Left renal cortex interstitium (tissue), 4 donors: Measurements from ENCODE around the gene SEC31B. TPM values are rescaled to one million over a fixed set of nuclear protein-coding genes. Genes with fewer than 3 reads are reported as not detected.

Experiments
- DNase-seq, 4 donors: peaks; one replicate each; pipeline ENCODE4 v3.0.0-alpha.2; 2013; ENCODE audit warnings: low read depth in 4 of 4, low spot score in 2 of 4, missing footprints in 1 of 4
- polyA plus RNA-seq, 4 donors: library from polyadenylated mRNA; unstranded; fragments of 120-200 nt; gene quantifications; one replicate each; pipeline ENCODE4 v1.2.1, GENCODE V29; 2013; ENCODE audit not compliant: insufficient read length in 4 of 4

SEC31B gene, protein sequence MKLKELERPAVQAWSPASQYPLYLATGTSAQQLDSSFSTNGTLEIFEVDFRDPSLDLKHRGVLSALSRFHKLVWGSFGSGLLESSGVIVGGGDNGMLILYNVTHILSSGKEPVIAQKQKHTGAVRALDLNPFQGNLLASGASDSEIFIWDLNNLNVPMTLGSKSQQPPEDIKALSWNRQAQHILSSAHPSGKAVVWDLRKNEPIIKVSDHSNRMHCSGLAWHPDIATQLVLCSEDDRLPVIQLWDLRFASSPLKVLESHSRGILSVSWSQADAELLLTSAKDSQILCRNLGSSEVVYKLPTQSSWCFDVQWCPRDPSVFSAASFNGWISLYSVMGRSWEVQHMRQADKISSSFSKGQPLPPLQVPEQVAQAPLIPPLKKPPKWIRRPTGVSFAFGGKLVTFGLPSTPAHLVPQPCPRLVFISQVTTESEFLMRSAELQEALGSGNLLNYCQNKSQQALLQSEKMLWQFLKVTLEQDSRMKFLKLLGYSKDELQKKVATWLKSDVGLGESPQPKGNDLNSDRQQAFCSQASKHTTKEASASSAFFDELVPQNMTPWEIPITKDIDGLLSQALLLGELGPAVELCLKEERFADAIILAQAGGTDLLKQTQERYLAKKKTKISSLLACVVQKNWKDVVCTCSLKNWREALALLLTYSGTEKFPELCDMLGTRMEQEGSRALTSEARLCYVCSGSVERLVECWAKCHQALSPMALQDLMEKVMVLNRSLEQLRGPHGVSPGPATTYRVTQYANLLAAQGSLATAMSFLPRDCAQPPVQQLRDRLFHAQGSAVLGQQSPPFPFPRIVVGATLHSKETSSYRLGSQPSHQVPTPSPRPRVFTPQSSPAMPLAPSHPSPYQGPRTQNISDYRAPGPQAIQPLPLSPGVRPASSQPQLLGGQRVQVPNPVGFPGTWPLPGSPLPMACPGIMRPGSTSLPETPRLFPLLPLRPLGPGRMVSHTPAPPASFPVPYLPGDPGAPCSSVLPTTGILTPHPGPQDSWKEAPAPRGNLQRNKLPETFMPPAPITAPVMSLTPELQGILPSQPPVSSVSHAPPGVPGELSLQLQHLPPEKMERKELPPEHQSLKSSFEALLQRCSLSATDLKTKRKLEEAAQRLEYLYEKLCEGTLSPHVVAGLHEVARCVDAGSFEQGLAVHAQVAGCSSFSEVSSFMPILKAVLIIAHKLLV
- 10 to 100 TPM; 10.1 to 30.5 (median 19.6) TPM for polyA plus RNA-seq

DNA sequence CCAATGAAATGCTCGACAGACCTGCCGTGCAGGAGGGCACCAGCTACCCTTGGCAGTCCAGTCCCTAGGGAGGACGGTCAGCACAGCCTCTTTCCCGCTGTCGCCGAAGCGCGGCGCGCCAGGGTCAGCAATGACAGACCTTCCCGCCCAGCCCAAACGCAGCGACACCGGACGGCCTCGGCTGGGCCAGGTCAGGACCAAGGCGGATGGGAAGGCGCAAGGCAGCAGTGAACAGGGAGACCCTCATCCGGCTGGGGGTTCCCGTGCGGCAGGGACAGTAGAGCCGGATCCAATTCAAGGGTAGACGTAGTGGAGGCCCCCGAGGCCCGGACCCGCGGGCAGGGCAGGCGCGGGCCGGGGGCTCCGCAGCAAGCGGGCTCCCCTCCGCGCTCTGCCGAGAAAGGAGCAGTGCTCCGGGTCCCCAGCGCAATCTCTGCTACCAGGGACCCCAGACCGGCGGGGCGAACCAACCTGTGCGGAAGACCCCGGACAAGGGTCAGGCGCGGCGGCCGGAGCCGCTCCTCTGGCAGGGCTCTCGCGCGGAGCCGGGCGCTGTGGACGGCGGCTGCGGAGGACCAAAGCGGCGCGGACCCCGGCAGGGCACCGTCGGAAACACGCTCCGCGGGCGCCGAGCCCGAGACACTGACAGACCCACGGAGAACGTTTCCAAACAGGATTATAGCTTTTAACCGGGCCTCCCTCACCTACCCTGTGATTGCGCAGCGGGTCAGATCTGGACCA, at the start of gene SEC31B:
Gene SEC31B (minus strand): TSS at position 551 of the 741 bp plus-strand sequence. CDS start 2,909 bp downstream, outside the sequence.
- DNase-seq = no peak

DNA sequence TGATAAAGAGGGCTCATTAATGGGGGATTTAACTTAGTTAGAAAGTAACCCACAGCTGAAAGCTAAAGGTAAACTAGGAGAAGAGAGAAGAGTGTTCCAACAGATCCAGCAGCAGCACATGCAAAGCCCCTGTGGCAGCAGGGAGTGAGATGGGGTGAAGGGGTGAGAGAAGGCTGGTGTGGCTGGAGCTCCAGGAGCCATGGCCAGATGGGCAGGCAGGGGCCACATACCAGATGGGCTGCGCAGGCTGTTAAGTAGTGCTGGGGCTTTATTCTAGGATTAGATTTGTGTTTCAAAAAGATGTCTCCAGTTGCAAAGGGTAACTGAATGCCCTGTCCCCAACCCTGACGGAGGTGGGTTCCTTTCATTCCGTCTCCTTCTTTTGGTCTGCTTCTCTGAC, 49.3 kb upstream of the SEC31B start:
- DNase-seq = no peak

DNA sequence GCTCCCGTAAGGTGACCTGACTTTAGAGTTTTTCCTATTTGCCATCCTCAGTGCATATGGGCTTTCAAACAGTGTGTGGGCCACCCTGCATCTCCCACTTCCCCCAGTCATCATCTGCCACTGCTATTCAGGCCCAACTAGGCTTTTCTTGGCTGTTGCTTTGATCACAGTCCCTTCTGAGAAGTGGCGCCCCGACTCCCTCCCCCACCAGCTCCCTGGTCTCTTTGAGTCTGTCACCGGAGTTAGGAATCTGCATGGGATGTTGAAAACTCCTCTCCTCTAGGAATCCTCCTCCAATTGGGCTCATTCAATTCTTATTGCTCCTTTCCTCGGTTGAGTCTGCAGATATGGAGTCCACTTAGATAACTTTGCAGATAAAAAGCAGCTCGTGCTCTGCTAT, 48.2 kb upstream of the SEC31B start:
- DNase-seq = no peak

DNA sequence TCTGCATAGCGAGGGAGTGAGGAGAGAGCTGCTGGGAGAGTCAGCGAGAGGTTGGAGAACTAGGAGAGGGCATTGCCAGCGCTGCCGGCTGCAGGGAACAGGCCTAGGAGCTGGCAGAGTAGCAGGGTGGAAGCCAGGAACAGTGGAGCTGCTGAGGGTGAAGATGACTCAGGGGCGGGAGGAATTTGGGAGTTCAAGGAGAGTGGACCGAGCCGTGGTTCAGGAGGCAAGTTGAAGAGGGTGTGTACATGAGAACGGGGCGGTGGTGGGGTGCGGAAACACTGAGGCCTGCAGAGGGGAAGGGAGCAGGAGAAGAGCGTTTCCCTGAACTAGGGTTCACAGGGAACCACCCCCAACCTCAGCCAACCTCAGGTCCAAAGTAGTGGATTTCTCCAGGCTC, 47.6 kb upstream of the SEC31B start:
- no peak for DNase-seq

DNA sequence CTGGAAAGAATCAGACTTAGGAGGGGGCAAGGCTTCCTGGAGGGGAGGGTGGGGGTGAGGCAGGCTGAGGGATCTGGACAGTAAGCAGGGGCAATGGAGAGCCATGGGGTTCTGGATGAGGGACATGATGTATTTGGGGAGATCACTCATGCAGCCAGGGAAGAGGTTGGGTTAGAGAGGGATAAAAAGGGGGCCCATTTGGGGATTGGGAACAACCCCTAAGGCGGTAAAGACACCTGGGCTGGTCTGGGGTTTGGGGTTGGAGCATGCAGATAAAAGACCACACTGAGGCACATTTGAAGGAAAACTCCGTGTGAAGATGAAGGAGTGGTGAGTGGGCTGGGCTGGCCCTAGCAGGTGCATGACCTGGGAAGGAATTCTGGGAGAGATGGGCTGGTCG, 46.9 kb upstream of the SEC31B start:
- no peak for DNase-seq

DNA sequence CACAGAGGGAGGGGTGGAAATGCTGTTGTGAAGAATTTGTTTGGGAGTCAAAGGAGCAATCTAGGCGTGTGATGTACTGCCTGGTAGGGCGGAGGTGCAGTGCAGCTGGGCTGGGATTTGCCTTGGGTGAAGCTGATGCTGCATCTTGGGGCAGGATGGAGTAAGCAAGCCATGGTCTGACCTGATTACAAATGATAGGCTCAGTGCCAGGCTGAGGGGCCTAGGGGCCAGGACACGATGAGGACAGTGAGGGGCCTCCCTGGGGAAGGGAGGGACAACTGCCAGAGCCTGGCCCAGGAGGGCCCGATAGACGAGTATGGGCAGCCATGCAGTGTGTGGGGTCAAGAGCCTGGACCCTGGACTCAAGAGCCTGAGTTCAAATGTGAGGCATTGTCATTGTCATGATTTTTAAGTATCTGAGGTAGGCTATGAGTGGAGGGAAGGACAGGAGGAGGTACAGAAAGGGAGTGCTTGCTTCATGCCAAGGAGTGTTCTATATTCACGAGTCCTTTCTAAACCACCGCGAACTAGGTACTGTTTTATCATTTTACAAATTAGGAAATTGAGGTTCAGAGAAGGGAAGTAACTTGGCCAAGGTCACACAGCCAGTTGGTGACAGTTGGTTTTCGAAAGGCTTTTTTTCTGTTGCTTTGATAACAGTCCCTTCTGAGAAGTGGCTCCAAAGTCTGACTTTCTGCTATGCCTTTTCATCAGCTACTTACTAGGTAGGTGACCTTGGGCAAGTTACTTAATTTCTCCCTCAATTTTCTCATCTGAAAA, 45.7 kb upstream of the SEC31B start:
- no peak for DNase-seq

DNA sequence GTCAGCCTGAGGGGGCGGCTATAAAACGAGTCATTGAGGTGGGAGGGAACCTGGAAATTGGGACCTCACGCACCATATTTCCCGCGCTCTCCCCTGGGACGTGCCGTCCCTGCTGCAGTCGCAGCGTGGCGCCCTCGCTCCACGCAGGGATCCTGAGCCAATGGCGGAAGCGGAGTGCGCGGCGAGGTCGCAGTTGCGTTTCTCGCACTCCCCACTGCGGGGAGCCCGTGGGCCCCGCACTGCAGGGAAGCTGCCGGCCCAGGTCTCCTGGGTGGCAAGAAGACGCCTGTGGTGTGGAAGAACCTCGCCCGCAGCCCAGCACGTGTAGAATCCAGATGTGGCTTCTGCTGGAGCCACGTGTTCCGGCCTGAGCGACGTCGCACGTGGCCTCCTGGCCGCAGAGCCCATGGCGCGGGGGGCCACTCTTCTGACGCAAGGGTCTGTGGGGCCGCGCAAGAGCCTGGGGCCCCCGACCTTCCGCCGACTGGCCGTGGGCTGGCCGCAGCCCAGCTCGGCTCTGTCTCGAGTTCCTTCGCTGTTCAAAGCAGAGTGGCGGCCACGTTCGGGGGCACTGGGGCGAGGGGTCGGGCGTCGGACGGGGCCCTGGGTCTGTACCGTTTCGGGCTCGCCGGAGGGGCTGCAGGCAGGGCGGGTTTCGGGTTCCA, 42.5 kb upstream of the SEC31B start:
- DNase-seq = peak in 2 of 4 donors; percentile 71 to 78

DNA sequence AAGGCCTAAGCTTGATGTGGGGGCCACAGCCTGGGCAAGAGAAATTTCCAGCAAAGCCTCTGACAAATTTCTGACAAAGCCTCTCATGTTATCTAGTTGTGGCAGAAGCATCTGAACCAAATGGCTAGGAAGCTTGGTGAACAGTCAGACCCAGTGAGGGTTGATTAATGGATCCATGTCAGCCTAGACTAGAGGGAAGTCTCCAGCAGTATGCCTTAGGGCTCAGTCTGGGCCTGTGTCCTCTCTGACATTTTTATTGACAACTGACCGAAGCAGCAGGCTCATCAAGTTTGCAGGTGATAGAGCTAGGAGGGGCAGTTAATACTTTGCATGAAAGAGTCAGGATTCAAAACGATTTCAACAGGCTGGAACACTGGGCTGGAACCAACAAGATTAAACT, 41.3 kb upstream of the SEC31B start:
- no peak for DNase-seq

DNA sequence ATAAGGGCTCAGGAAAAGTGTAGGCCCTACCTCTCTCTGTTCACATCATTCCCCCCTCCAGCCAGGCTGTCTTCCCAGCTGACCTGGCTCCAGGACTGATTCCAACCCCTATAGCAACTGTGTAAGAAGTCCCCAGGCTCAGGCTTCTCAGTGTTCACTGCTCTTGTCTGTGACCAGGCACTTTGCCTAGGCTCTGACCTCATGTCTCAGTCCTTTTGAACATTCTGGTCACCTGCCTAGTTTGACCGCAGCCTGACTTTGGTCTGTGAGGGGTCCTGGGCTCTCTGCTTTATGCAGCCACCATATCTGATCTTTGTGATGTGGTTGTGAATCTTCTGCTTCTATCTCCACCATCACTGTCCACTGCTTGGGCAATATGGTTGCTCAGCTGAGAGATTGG, 40.6 kb upstream of the SEC31B start:
- DNase-seq = no peak

DNA sequence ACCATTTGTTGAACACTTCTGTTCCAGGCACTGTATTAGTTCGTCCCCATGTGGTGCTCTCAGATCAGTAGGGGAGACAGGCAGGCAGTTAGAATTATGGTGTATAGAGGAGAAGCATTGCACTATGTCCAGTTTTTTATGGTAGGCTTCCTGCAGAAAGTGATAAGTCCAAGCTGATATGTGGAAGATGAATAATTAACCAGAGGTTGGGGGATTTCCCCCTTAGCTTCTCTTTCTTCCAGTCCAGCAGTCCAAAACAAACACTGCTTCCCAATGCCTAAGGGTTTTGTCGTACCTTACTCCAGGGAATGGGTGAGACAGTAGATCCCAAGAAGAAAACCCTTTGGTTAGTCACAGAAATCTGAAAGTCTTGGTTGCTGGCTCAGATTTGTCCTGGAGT, 35.2 kb upstream of the SEC31B start:
- DNase-seq = no peak

DNA sequence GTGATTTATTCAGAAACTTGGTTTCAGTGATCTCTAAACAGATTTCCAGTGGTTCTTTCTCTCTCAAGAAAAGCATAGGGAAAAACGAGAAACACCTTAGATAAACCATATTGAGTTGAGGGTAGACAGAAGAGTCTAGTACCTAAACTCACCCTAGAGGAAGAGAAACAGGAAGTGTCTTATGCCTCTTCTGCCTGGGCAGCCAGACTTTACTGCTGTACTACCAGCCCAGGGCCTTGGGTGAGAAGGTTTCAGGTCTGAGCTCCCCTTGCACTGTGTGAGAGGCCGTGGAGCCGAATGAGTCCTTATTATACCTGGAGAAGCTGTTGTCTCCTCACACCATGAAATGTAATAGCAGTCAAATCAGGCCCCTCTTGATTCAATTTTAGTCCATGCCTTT, 34.3 kb upstream of the SEC31B start:
- DNase-seq = no peak

DNA sequence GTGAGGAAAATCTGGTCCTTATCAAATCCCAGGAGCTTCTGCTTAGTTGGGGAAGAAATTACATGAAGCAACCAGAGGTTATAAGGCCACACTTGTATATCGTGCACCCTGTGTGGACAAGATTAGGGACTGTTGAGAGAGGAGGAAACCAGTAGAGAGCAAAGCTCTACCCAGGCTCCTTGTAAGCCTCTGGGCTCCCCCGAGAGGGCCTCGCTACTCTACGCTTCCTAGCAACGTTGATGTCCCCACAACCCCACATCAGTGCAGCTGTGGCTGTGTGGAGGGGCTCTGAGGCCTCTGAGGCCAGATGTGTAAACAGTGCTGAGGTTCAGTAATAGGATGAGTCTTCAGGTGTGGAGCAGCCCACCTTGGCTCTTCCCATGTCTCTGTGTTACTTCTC, 32.1 kb upstream of the SEC31B start:
- DNase-seq = no peak

DNA sequence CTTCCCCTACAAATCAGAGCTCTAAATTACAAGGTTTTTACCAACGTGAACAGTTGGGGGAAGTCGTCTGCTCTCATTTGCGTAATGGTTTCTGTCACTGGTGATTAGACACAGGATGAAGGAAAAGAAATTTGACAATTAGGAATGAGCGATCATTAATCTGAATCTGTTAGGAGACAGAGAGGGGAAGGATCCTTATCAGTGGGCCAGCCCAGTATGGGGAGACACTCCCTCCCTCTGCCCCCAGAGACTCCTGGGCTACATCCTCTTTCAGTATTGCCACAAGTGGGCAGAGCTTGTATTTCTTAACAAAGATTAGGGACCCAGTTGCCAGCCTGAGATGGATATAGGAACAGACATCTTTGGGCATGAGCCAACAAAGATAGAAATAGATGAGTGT, 31.5 kb upstream of the SEC31B start:
- DNase-seq = no peak

DNA sequence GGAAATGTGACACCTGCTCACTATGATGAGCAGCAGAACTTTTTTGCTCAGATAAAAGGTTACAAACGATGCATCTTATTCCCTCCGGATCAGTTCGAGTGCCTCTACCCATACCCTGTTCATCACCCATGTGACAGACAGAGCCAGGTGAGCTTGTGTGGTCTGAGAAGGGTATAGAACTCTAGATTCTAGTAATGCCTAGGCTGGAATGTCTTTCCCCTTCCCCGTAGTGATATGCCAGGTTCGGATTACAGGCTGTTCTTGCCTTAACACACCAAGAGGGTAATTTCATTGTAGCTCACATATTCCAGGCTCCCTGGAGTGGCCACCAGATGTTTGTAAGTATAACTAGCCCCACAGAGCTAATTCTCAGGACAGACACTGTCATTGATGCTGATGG, 25.3 kb upstream of the SEC31B start:
- no peak for DNase-seq

DNA sequence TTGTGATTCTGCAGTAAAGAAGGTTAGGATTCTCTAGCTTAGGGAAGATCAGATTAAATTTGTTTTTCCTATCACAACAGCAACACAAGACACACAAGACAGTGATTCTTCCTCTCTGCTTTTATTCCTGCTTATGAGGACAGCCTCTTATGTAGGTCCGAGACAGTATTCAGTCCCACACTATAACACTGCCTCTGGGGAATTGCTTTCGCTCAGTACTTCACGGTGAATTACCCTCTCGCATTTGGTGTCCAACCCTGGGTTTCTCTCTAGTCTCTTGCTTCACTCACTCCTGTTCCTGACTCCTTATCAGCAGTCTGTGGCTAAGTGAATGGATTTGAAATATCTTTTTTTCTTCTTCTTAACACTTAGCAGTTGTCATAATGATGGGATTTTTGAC, 17.8 kb upstream of the SEC31B start:
- DNase-seq = no peak

DNA sequence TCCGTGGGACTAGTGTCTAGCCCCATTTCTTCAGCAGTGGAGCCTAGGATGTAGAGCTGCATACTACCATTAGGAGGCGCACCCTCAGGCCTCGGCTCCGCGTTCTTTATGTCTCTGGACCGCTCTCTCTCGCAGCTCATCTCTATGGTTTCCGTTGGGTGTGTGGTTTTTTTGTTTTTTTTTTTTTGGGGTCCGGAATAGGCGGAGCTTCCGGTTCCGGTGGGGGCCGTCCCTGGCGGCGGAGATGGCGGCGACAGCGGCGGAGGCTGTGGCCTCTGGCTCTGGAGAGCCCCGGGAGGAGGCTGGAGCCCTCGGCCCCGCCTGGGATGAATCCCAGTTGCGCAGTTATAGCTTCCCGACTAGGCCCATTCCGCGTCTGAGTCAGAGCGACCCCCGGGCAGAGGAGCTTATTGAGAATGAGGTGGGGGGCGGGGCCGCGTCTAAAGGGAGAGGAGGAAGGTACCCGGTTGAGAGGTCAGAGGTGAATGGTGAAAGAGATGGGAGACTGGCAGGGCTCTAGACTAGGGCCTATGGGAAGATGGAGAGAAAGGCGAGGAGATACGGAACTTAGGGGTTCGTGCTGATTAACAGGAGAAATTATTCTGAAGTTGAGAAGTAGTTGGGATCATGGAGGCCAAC, 16.2 kb upstream of the SEC31B start, which contains the start of gene HIF1AN:
Gene HIF1AN (plus strand): TSS at position 229 of the 639 bp plus-strand sequence. CDS start 16 bp downstream, at position 245.
- DNase-seq = peak; percentile 83 to 94 (median 89)

DNA sequence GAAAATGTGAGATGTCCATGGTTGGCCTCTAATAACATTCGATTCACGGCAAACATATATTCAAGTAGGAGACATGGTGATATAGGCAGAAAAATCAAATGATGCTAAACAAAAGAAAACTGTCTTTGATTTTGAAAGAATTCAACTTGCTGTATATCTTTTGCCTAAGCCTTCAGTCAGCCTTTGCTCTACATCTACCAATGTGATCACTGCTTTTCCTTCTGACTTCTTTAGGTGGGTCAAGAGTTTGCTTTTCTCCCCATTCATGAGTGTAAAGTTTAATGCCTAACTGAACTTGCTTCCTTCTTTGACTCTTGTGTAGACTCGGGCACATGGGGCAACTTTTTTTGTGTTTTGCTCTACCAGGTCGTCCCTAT, 15.7 kb upstream of the SEC31B start:
- no peak for DNase-seq

DNA sequence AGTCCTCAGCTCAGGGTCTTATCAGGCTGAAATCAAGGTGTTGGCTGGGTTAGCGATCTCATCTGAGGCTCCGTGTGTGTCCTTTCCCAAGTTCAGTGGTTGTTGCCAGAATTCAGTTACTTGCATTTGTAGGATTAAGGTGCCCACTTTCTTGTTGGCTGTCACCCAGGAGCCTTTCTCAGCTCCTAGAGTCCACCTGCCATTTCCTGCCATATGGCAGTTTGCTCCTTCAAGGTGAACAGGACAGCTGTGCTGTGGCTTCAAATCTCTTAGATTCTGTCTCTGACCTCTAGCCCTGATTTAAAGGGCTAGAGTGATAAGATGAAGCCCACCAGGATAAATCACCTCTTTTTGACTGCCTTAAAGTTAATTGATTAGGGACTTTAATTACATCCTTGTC, 15.1 kb upstream of the SEC31B start:
- DNase-seq = no peak

DNA sequence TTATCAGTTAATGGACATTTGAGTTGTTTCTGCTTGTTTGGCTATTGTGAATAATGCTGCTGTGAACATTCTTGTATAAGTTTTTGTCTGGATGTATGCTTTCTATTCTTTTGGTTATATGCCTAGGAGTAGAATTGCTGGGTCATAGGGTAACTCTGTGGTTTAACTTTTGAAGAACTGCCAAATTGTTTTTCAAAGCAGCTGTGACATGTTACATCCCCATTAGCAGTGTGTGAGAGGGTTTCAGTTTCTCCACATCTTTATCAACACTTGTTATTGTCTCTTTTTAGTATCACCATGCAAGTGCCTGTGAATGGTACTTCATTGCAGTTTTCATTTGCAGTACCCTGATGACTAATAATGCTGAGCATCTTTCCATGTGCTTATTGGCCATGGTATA, 12.1 kb upstream of the SEC31B start:
- no peak for DNase-seq
